Measurements from ENCODE around the gene APOL2.

DNA sequence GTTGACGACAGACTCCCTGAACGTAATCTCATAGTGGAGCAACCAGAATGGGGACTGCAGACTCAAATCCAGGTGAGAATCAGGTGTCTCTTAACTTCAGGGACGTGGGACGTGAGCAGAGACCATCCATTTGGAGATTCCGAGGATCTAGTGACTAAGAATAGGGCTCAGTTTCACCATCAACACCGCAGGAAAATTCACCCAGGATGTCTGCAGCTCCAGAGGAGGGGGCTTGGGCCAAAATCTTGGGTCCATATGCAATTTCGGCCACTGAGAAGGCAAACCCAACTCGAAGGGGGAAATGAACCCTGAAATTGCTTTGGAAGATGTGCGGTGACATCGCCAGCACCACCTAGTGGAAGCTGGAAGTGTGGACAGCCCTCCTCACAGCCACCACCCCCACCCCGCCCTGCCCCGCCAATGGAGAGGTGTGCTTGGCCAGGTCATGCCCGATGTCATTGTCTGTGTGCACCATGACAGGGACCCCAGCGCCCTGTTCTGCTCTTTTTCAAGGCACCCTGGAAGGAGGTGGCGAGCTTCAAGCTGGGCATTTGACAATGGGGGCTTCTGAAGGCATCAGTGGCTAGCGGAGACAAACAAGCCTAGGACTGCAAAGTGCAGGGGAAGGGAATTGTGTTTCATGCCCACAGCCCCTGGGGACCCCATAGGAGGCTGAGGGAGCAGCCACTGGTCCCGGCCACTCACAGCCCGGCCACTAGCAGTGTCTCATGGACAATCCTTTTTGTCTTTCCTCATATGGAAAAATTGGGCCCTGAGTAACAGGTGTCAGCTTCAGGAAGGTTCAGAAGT is 38.4 kb upstream of the APOL2 start:
- TF ChIP-seq, protein P1, sequence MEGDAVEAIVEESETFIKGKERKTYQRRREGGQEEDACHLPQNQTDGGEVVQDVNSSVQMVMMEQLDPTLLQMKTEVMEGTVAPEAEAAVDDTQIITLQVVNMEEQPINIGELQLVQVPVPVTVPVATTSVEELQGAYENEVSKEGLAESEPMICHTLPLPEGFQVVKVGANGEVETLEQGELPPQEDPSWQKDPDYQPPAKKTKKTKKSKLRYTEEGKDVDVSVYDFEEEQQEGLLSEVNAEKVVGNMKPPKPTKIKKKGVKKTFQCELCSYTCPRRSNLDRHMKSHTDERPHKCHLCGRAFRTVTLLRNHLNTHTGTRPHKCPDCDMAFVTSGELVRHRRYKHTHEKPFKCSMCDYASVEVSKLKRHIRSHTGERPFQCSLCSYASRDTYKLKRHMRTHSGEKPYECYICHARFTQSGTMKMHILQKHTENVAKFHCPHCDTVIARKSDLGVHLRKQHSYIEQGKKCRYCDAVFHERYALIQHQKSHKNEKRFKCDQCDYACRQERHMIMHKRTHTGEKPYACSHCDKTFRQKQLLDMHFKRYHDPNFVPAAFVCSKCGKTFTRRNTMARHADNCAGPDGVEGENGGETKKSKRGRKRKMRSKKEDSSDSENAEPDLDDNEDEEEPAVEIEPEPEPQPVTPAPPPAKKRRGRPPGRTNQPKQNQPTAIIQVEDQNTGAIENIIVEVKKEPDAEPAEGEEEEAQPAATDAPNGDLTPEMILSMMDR (IDR thresholded peaks at IDR 0.05), result peak; percentile 52 to 76 (median 63)
- TF ChIP-seq POLR2A (IDR thresholded peaks at IDR 0.05) (no peak), EP300 (IDR thresholded peaks at IDR 0.05) (no peak)

Measured in ovary (tissue), 3 donors.